ENCODE data around the gene VPS36. TPM values are rescaled to one million over a fixed set of nuclear protein-coding genes. Genes with fewer than 3 reads are reported as not detected.

VPS36 gene
- total and polyA plus RNA-seq, 2 donors (not counting 1 experiment from before 2014, with no cell fraction given) = 17.5 to 71.5 TPM

DNA sequence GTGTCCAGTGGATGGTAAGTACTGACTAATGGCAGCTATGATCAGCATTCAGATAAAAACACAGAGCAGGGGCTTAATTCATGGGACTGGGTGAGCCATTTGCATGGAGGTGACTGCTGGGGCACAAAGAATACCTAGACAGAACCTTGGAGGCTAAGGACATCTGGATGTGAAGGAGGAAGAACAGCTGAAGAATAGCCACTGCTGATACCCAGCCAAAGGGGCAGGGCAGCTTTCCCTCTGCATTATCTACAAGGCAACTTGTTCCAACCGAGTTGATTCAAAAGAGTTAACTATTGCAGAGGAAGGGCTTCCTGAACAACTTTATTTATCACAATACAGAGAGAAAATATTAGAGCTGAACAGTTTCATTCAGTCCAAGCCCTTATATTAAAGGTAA lies 31.4 kb downstream of the VPS36 start:
- intact Hi-C loops (cut with micrococcal nuclease) = no loop called here

DNA sequence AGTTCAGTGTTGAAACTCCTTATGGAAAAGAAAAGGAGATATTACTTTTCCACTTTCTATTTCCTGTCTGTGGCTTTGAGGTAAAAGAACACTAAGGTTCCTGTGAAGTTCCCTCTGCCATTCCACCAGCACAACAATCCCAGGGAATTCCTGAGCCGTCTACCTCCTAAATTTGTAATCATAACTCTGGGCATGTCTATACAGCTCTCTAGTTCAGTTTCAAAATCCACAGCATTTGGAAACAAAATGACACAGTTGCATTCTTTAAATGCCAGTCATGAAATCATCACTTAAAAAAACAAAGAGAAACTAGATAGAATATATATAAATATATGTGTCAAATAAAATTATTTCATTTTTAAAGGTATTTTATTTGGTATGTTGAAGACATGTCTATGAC lies 35.5 kb downstream of the VPS36 start:
- WGBS (ENCODE audit: insufficient coverage) = no CpG with 5 or more reads among the region's 1 CpG
- Histone ChIP-seq H3K36me3 (replicated peaks in 1 of 2; ENCODE audit: control extremely low read depth in 1 of 2, control insufficient read depth in 1 of 2, extremely low read depth in 1 of 2, insufficient read depth in 2 of 2, low read length in 1 of 2) (peaks cover 14 to 55% of the 10 kb centered on the region in 2 experiments), H2AFZ (ENCODE audit: insufficient read depth, low read depth, low read length, poor library complexity, severe bottlenecking) (no peak overlapping the region), H3K27ac (ENCODE audit: low read length in 2 of 2) (no peak overlapping the region), H3K27me3 (replicated peaks in 1 of 4; ENCODE audit: control extremely low read depth in 1 of 4, control insufficient read depth in 3 of 4, insufficient read depth in 4 of 4, low read length in 3 of 4) (no peaks in the 10 kb centered on the region), H3K4me1 (ENCODE audit: control insufficient read depth in 2 of 2, insufficient read depth in 2 of 2, low read length in 2 of 2) (no peaks in the 10 kb centered on the region), H3K4me3 (ENCODE audit: control extremely low read depth in 1 of 5, extremely low read depth in 1 of 5, insufficient read depth in 1 of 5, low read depth in 2 of 5, low read length in 4 of 5) (no peak overlapping the region), H3K9ac (ENCODE audit: low read length) (no peak overlapping the region), H3K9me3 (ENCODE audit: control extremely low read depth in 1 of 3, control insufficient read depth in 2 of 3, insufficient read depth in 1 of 3, low read length in 2 of 3) (no peaks in the 10 kb centered on the region), H4K20me1 (ENCODE audit: control insufficient read depth, insufficient read depth, low read length, poor library complexity, severe bottlenecking) (no peaks in the 10 kb centered on the region), H3K4me2 (replicated peaks; ENCODE audit: low read depth, low read length, poor library complexity, severe bottlenecking) (no peak overlapping the region), H3K79me2 (ENCODE audit: control insufficient read depth, insufficient read depth, low read length) (no peaks in the 10 kb centered on the region)
- ATAC-seq (ENCODE audit: low read depth) (no peak), DNase-seq (no peak)
- POLR2A ChIA-PET = no interaction called here
- intact Hi-C loops (cut with micrococcal nuclease) = no loop called here
- Mint-ChIP-seq H3K27ac (no peak overlapping the region), H3K27me3 (no peaks in the 10 kb centered on the region), H3K4me3 (no peak overlapping the region), H3K4me1 (no peaks in the 10 kb centered on the region), H3K9me3 (ENCODE audit: insufficient read depth) (no peaks in the 10 kb centered on the region)
- TF ChIP-seq, protein P1, sequence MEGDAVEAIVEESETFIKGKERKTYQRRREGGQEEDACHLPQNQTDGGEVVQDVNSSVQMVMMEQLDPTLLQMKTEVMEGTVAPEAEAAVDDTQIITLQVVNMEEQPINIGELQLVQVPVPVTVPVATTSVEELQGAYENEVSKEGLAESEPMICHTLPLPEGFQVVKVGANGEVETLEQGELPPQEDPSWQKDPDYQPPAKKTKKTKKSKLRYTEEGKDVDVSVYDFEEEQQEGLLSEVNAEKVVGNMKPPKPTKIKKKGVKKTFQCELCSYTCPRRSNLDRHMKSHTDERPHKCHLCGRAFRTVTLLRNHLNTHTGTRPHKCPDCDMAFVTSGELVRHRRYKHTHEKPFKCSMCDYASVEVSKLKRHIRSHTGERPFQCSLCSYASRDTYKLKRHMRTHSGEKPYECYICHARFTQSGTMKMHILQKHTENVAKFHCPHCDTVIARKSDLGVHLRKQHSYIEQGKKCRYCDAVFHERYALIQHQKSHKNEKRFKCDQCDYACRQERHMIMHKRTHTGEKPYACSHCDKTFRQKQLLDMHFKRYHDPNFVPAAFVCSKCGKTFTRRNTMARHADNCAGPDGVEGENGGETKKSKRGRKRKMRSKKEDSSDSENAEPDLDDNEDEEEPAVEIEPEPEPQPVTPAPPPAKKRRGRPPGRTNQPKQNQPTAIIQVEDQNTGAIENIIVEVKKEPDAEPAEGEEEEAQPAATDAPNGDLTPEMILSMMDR (IDR thresholded peaks at IDR 0.05) = no peak
- TF ChIP-seq EZH2 (IDR thresholded peaks at IDR 0.05; ENCODE audit: borderline replicate concordance, insufficient read depth, low read depth, low read length, poor library complexity, severe bottlenecking) = no peak
- CTCF ChIA-PET = no interaction called here

More for the DNA sequence above, 31.4 kb downstream of the VPS36 start:
- Histone ChIP-seq H3K9ac (ENCODE audit: low read length) (no peak overlapping the region), H3K4me2 (replicated peaks; ENCODE audit: low read depth, low read length, poor library complexity, severe bottlenecking) (no peak overlapping the region), H4K20me1 (ENCODE audit: control insufficient read depth, insufficient read depth, low read length, poor library complexity, severe bottlenecking) (no peaks in the 10 kb centered on the region), H3K4me1 (ENCODE audit: control insufficient read depth in 2 of 2, insufficient read depth in 2 of 2, low read length in 2 of 2) (no peaks in the 10 kb centered on the region), H3K36me3 (replicated peaks in 1 of 2; ENCODE audit: control extremely low read depth in 1 of 2, control insufficient read depth in 1 of 2, extremely low read depth in 1 of 2, insufficient read depth in 2 of 2, low read length in 1 of 2) (peaks cover 7 to 70% of the 10 kb centered on the region in 2 experiments), H2AFZ (ENCODE audit: insufficient read depth, low read depth, low read length, poor library complexity, severe bottlenecking) (no peak overlapping the region), H3K27ac (ENCODE audit: low read length in 2 of 2) (no peak overlapping the region), H3K79me2 (ENCODE audit: control insufficient read depth, insufficient read depth, low read length) (no peaks in the 10 kb centered on the region), H3K4me3 (ENCODE audit: control extremely low read depth in 1 of 5, extremely low read depth in 1 of 5, insufficient read depth in 1 of 5, low read depth in 2 of 5, low read length in 4 of 5) (no peak overlapping the region), H3K27me3 (replicated peaks in 1 of 4; ENCODE audit: control extremely low read depth in 1 of 4, control insufficient read depth in 3 of 4, insufficient read depth in 4 of 4, low read length in 3 of 4) (no peaks in the 10 kb centered on the region), H3K9me3 (ENCODE audit: control extremely low read depth in 1 of 3, control insufficient read depth in 2 of 3, insufficient read depth in 1 of 3, low read length in 2 of 3) (no peaks in the 10 kb centered on the region)
- TF ChIP-seq, protein P1 (IDR thresholded peaks at IDR 0.05) = no peak
- no peak for TF ChIP-seq EZH2 (IDR thresholded peaks at IDR 0.05; ENCODE audit: borderline replicate concordance, insufficient read depth, low read depth, low read length, poor library complexity, severe bottlenecking)
- DNase-seq = no peak
- ChIA-PET POLR2A (no interaction called here), CTCF (no interaction called here)
- H3K4me3 Mint-ChIP-seq = no peak overlapping the region
- H3K4me1 Mint-ChIP-seq = no peaks in the 10 kb centered on the region
- ATAC-seq (ENCODE audit: low read depth) = no peak
- no peak overlapping the region for H3K27ac Mint-ChIP-seq
- WGBS (ENCODE audit: insufficient coverage) = no CpG with 5 or more reads among the region's 1 CpG
- no peaks in the 10 kb centered on the region for H3K27me3 Mint-ChIP-seq
- no peaks in the 10 kb centered on the region for H3K9me3 Mint-ChIP-seq (ENCODE audit: insufficient read depth)

Measured in B cell (primary cell).